GM18517 (cell line): ENCODE results near the gene GRM8.
"Not testable (repeated sequence)": the region's sequence is repeated elsewhere in the genome, so short reads cannot be mapped to it uniquely, and the experiment has no call there.

Source experiments
- ATAC-seq: cut with Tn5 transposase; IDR thresholded peaks from one replicate; pipeline ENCODE4 v1.9.1; 2021; ENCODE audit warnings: mild to moderate bottlenecking, moderate library complexity; ENCODE audit not compliant: unreplicated experiment

GRM8 gene

DNA sequence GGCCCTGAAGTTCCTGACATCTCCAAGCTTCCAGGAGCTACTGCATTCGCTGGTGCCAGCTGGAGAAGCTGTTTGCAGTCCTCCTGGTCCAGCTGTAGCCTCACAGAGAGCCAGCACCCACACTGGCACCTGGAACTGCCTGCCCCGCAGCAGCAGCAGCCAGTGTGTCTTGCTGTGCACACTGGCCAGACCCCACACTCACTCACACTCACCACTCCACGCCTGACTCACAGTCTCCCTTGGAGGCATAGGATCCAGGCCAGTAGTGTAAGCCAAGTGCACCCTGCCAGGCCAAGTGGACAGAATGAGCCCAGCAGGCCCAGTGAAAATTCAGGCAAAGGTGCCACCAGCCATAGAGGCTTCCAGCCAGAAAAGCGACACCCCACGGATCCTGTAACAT is 566.3 kb downstream of the GRM8 start:
- no peak for ATAC-seq

DNA sequence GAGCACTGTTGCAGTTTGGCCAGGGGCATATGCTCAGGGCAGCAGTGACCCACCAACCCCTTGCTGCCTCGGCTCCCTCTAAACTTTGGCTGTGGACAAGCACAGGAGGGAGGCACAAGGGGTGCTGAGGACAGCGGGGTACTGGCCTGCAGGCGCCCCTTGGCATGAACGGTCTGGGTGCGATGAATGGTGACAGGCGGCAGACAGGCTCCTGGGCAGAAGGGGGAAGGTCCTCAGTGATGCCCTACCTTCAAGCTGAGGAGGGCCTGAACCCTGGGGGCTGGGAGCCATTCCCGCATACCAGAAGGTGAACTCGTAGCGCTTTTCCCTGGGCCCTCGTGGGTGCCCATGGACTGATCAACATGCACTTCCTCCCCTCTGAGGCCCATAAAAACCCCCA is 567.1 kb downstream of the GRM8 start:
- ATAC-seq = no peak

DNA sequence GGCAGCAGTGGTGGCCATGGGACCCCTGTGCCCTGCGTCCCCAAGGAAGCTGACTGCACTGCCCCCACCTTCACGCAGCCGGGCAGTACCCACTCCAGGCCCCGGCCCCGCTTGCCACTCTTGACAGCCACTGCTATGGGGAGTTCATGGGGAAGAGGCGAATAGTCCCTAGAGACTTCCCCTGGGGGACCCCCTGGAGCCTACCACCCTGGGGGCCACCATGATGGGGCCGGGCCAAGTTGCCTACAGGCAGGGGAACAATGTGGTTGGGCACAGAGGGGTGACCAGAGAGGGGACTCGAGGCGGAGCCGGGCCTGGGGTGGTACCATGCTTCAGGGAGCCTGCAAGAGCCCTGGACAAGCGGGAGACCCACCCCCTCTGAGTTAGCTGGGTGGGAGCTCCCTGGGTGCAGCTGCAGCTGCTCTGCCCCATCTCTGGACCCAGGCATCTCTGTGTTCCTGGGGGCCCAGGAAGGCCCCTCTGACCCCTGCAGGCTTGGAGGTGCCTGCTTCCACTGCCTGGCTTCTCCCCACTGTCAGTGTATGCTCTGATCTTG is 567.6 kb downstream of the GRM8 start:
- no peak for ATAC-seq

GRCh38 chr7:126682176-126682575 is 570.6 kb downstream of the GRM8 start:
- no peak for ATAC-seq

- not testable (repeated sequence) for ATAC-seq
Observed at GRCh38 chr7:126668762-126669161, 584.0 kb downstream of the GRM8 start.

- no peak for ATAC-seq
Observed at GRCh38 chr7:126668367-126668752, 584.4 kb downstream of the GRM8 start.

DNA sequence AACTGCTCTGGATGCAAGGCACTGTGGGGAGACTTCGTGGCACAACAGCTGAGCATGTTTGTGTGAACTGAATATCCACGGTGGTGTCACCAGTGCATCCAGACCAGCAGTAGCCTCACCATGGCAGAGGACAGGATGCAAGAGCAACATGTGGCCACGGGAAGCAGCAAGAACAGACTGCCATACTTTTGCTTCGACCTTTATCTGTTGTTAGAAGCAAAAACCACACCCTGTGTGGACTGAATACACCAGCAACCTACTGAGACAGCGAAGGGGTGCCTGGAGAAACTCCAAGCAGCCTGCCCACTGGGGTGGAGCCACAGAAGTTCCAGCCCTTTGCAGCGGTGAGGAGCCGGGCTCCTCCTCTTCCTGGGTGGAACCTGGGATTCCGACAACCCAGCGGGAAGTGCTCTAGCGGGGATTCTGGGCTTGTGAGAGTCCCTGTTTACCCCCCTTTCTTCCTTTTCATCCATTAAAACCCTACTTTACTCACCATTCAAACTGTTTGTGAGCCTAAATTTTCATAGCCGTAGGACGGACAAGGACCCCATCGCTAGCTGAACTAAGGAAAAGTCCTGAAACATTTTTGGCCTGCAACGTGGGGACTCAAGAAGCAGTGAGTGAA is 584.9 kb downstream of the GRM8 start:
- ATAC-seq = no peak

GRCh38 chr7:126662856-126663255 is 589.9 kb downstream of the GRM8 start:
- no peak for ATAC-seq

DNA sequence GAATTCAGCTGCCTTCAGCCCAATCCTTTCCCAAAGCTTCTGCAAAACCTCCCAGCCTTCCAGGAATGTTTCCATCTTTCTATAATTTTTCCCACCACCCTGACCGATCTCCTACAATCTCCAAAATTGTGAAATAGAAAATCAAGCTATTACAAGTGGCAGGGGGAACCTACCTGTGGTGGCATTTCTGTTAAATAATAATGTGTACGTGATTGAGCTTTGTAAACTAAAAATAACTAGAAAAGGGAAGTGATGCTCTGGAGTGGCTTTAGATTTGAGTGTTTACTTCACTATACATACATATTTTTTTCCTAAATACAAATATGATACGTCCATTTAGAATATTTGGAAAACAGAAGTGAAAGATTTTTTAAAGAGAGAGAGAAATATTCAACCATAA is 593.6 kb downstream of the GRM8 start:
- ATAC-seq = peak; percentile 77

GRCh38 chr7:126658684-126659083 is 594.1 kb downstream of the GRM8 start:
- peak; percentile 26 for ATAC-seq

DNA sequence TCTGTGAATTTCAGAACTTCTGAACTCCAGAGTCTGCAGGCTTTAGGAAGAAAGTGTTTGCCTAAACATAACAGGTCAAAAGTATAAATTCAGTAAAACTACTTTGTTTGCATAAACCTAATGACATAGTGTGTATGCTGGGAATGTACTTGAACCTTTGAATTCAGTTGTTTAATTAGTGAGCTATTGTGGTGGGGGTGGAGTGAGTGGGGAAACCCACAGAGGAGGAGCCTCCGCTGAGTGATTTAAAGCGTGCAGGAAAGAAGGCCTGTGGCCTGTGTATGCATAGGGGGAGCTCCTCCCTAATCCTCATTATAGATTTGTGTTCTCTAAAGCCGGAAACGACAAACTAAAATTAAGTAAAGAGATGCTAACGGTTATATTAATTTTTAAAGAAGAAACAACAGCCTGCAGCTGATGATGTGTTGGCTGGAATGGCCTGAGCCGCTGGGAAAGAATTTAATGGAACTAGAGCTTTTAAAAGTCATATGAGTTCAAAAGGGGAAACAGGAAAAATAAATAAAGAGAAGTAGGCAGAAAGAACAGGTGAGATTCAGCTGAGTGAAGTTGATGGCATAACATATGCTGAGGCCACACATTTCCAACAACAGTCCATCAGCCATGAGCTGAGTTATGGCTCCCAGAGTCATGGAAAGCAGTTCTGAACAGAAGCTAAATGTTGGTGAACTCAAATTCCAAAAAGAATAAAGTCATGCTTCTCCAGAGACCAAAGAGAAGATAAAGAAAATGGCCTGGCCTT is 595.0 kb downstream of the GRM8 start:
- ATAC-seq = peak; percentile 86

GRCh38 chr7:126657137-126657536 is 595.6 kb downstream of the GRM8 start:
- ATAC-seq = no peak

DNA sequence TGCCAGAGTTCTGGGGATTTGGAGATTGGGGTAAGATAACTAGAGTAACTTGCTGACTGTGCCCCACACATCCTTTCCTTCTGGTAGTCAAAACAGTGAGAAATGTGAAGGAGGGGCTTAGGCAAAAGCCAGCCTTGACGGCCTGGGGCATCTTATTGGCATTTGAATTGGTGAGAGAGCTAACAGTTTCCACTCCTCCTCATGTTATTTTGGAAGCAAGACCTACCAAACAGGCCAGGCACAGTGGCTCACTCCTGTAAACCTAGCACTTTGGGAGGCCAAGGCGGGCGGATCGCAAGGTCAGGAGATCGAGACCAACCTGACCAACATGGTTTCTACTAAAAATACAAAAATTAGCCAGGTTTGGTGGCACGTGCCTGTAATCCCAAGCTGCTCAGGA is 596.6 kb downstream of the GRM8 start:
- no peak for ATAC-seq

- no peak for ATAC-seq
Observed at GRCh38 chr7:126637538-126637937, 615.2 kb downstream of the GRM8 start.

- ATAC-seq = no peak
Observed at GRCh38 chr7:126635545-126635944, 617.2 kb downstream of the GRM8 start.

DNA sequence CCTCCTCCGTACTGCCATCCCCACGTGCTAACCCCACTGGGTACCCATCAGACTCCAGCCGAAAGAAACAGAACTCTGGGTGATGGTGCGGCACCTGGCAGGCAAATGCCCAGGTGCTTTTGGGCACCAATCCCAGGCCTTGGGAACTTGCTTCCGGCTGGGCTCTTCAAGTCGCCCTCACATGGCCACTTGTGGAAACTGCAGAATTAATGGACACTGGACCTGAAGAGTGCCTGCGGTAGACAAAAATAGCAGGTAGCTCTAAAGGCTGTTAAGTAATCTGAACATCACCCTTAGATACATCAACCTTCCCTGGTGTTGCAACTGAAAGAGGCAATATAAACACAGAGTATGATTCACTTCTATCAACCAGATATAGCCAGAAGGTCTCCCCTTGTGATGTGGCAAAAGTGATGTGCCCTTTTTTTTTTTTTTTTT is 644.4 kb downstream of the GRM8 start:
- ATAC-seq = no peak

GRCh38 chr7:126606331-126606730 is 646.4 kb downstream of the GRM8 start:
- ATAC-seq = no peak

- no peak for ATAC-seq
Observed at GRCh38 chr7:126605553-126605952, 647.2 kb downstream of the GRM8 start.

GRCh38 chr7:126605056-126605455 is 647.7 kb downstream of the GRM8 start:
- ATAC-seq = no peak

- no peak for ATAC-seq
Observed at GRCh38 chr7:126589068-126589684, 663.6 kb downstream of the GRM8 start.

DNA sequence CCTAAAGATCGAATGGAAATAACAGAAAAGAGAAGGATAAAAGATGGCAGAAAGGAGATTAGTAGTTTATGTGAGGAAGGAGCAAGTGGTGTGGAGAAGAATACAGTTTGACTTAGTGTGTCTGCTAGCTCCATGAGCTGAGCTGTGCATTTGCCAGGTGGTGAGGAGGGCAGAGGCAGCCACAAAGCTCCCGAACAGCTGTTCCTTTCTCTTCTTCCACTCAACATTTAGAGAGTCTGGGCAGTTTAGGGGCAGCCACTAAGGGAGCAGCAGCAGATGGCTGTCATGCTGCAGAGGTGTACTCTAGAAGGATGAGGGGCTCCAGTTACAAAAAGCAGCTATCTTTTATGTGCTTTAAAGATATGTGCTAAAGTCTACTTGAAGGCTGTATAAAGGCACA is 674.4 kb downstream of the GRM8 start:
- no peak for ATAC-seq
